Thyroid gland (tissue), 4 donors: ENCODE data around the gene PLXNA4.

ENCODE experiments used
- POLR2A ChIP-seq, 2 donors: fragments of 450-650 bp; IDR thresholded peaks; one replicate each; pipeline ENCODE4 v1.6.1; 2017; ENCODE audit warnings: antibody characterized with exemption in 2 of 2, mild to moderate bottlenecking in 2 of 2, moderate library complexity in 1 of 2
- TF ChIP-seq, protein P1 (sequence below), 6 experiments: fragments of 200-600 bp in 3 of 6; fragments of 450-650 bp in 3 of 6; sonication (generic) in 3 of 6; IDR thresholded peaks; one replicate each; pipeline ENCODE4 v1.5.1; 2016 to 2019; ENCODE audit warnings: antibody characterized with exemption in 6 of 6, mild to moderate bottlenecking in 2 of 6, inconsistent platforms in 1 of 6, moderate library complexity in 1 of 6

DNA sequence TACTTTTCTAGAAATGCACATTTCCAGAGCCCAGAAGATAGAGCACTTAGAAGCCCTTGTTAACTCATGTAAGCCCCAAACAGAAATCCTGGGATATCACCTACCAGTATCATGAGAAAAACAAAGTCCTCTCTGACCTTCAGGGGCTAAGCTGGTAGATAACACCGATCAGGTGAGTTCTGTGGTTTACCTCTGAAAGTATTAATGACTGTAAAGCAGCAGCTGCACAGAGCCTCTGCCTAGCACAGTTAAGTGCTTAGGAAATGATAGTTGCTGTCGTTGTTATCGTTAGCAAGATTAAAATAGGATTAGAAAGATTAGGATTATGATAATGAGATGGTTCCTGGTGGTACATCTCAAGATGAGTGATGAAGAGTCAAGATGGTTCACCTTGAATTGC is 64.9 kb downstream of the PLXNA4 start:
- TF ChIP-seq, protein P1, sequence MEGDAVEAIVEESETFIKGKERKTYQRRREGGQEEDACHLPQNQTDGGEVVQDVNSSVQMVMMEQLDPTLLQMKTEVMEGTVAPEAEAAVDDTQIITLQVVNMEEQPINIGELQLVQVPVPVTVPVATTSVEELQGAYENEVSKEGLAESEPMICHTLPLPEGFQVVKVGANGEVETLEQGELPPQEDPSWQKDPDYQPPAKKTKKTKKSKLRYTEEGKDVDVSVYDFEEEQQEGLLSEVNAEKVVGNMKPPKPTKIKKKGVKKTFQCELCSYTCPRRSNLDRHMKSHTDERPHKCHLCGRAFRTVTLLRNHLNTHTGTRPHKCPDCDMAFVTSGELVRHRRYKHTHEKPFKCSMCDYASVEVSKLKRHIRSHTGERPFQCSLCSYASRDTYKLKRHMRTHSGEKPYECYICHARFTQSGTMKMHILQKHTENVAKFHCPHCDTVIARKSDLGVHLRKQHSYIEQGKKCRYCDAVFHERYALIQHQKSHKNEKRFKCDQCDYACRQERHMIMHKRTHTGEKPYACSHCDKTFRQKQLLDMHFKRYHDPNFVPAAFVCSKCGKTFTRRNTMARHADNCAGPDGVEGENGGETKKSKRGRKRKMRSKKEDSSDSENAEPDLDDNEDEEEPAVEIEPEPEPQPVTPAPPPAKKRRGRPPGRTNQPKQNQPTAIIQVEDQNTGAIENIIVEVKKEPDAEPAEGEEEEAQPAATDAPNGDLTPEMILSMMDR (IDR thresholded peaks at IDR 0.05): no peak
- no peak for TF ChIP-seq POLR2A (IDR thresholded peaks at IDR 0.05)
